Measurements from ENCODE around the gene ERP44. TPM values are rescaled to one million over a fixed set of nuclear protein-coding genes. Genes with fewer than 3 reads are reported as not detected.
"Not testable (repeated sequence)": the region's sequence is repeated elsewhere in the genome, so short reads cannot be mapped to it uniquely, and the experiment has no call there.

Gene ERP44
- total RNA-seq (16.0 TPM), polyA plus RNA-seq (ENCODE audit: insufficient read depth in 1 of 8, insufficient read length in 8 of 8, low replicate concordance in 1 of 8) (10 to 100 TPM; 16.4 to 26.5 (median 19.1) TPM)
- long read RNA-seq, donor 1, full-length matches to known transcripts = 13 of 13 reads
- long read RNA-seq, donor 1, partial matches to known transcripts = 0 of 13 reads
- long read RNA-seq, donor 1, other reads (novel, unspliced or antisense) = 0 of 13 reads
- long read RNA-seq, donor 2, full-length matches to known transcripts = 3 of 3 reads
- long read RNA-seq, donor 2, partial matches to known transcripts = 0 of 3 reads
- long read RNA-seq, donor 2, other reads (novel, unspliced or antisense) = 0 of 3 reads
- long read RNA-seq, donor 3, full-length matches to known transcripts = 22 of 22 reads
- long read RNA-seq, donor 3, partial matches to known transcripts = 0 of 22 reads
- long read RNA-seq, donor 3, other reads (novel, unspliced or antisense) = 0 of 22 reads
- long read RNA-seq, donor 4, full-length matches to known transcripts = 10 of 15 reads
- long read RNA-seq, donor 4, partial matches to known transcripts = 5 of 15 reads
- long read RNA-seq, donor 4, other reads (novel, unspliced or antisense) = 0 of 15 reads
- long read RNA-seq, donor 5, full-length matches to known transcripts = 44 of 49 reads
- long read RNA-seq, donor 5, partial matches to known transcripts = 5 of 49 reads
- long read RNA-seq, donor 5, other reads (novel, unspliced or antisense) = 0 of 49 reads
- long read RNA-seq, donor 6, full-length matches to known transcripts = 15 of 15 reads
- long read RNA-seq, donor 6, partial matches to known transcripts = 0 of 15 reads
- long read RNA-seq, donor 6, other reads (novel, unspliced or antisense) = 0 of 15 reads
- long read RNA-seq, donor 7, full-length matches to known transcripts = 15 of 20 reads
- long read RNA-seq, donor 7, partial matches to known transcripts = 5 of 20 reads
- long read RNA-seq, donor 7, other reads (novel, unspliced or antisense) = 0 of 20 reads
- long read RNA-seq, donor 8, full-length matches to known transcripts = 17 of 22 reads
- long read RNA-seq, donor 8, partial matches to known transcripts = 5 of 22 reads
- long read RNA-seq, donor 8, other reads (novel, unspliced or antisense) = 0 of 22 reads
- long read RNA-seq, donor 9, full-length matches to known transcripts = 13 of 27 reads
- long read RNA-seq, donor 9, partial matches to known transcripts = 14 of 27 reads
- long read RNA-seq, donor 9, other reads (novel, unspliced or antisense) = 0 of 27 reads
- long read RNA-seq, donor 10, full-length matches to known transcripts = 15 of 23 reads
- long read RNA-seq, donor 10, partial matches to known transcripts = 8 of 23 reads
- long read RNA-seq, donor 10, other reads (novel, unspliced or antisense) = 0 of 23 reads
- long read RNA-seq, donor 11, full-length matches to known transcripts = 12 of 12 reads
- long read RNA-seq, donor 11, partial matches to known transcripts = 0 of 12 reads
- long read RNA-seq, donor 11, other reads (novel, unspliced or antisense) = 0 of 12 reads

DNA sequence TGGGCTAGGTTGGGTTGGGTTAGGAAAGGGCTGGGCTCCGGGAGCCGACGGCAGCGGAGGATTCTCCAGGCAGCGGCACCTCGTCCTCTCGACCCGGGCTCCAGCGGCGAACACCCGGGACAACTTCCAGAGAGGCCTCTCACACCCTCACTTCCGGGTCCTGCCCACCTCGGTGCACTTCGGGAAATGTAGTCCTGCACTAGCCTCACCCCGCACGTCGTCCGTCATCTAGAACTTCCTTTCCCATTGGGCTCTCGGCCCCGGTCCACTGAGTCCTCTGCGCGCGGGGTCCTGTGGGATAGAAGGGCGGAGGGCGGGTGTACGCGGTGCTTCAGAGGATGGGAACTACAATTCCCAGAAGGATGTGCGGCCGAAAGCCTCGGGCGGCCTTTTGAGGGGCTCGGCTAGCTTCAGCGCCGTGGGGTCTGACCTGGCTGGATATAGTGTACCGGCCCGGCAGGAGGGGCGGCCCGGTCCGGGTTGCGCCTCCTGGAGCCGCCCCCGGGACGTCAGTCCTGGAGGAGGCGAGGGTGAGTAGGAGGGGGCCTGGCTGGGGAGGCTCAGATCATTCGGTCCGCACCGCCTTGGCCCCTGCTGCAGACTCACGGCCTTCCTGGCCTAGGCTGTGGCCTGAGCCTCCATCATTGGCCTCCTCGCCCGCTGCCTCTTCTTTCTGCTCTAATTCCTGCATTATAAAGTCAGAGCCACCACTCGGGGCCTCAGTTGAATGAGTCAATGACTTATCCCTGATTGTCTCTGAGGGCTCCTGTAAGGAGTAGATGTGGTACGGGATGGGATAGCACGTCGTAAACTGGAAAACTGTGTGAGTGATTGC is at the start of gene ERP44, which contains the start of gene INVS:
ERP44 (minus strand) TSS at position 114 of the 835 bp plus-strand sequence. CDS start 160 bp downstream, outside the sequence.
INVS (plus strand) TSS at position 357 of the 835 bp plus-strand sequence. CDS start 5,279 bp downstream, outside the sequence.
- WGBS (ENCODE audit: insufficient coverage) = under 1% methylated on average over 47 of the region's 54 CpGs
- peaks cover 5% of the 10 kb centered on the region for H3K36me3 ChIP-seq (ENCODE audit: control insufficient read depth, insufficient read depth, low read length)
- H3K4me1 ChIP-seq (ENCODE audit: control insufficient read depth, insufficient read depth, low read length) = peaks cover 13% of the 10 kb centered on the region
- DNase-seq = peak; percentile 100
- H3K4me3 ChIP-seq (ENCODE audit: low read length) = peak within 1 kb of the TSS; percentile 98
- no peaks in the 10 kb centered on the region for H3K9me3 ChIP-seq (replicated peaks; ENCODE audit: control insufficient read depth, low read depth, low read length)
- peak within 1 kb of the TSS; percentile 98 for H3K27ac ChIP-seq (ENCODE audit: low read length)
- H3K27me3 ChIP-seq (ENCODE audit: control insufficient read depth, insufficient read depth, low read length) = no peaks in the 10 kb centered on the region

GRCh38 chr9:100145976-100146375 is 47.2 kb upstream of the ERP44 start:
- H3K4me1 ChIP-seq (ENCODE audit: control insufficient read depth, insufficient read depth, low read length); H3K27ac ChIP-seq (ENCODE audit: low read length); H3K4me3 ChIP-seq (ENCODE audit: low read length); H3K36me3 ChIP-seq (ENCODE audit: control insufficient read depth, insufficient read depth, low read length); H3K9me3 ChIP-seq (replicated peaks; ENCODE audit: control insufficient read depth, low read depth, low read length); H3K27me3 ChIP-seq (ENCODE audit: control insufficient read depth, insufficient read depth, low read length); DNase-seq: not testable (repeated sequence)
- 71% methylated on average over 8 of the region's 8 CpGs for WGBS (ENCODE audit: insufficient coverage)

DNA sequence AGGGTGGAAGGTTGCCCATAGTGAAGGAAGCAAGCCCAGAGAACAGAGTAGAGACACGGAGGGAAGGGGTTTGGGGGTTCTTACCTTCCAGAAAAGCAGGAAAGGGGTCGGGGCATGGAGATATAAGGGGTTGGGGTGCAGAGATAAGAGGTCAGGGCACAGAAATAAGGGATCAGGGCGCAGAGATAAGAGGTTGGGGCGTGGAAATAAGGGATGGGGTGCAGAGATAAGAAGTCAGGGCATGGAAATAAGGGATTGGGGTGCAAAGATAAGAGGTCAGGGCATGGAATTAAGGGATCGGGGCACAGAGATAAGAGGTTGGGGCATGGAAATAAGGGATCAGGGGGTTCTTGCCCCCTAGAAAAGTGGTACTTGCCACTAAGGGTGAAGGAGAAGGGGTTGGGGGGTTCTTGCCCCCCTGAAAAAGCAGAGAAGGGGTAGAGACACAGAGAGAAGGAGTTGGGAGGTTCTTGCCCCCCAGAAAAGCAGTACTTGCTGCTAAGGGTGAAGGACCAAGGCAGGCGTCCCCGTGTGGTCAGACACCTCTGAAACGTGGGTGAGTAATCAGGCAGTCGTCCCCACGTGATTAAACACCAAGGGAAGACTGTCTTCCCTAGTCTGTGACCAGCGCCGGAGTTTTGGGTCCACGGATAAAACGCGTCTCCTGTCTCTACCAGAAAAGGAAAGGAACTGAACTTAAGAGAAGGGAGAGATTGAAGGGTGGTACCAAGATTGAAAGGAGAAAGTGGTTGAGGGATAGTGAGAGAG is 46.6 kb upstream of the ERP44 start:
- not testable (repeated sequence) for H3K9me3 ChIP-seq (replicated peaks; ENCODE audit: control insufficient read depth, low read depth, low read length); DNase-seq; H3K27me3 ChIP-seq (ENCODE audit: control insufficient read depth, insufficient read depth, low read length); H3K4me3 ChIP-seq (ENCODE audit: low read length); H3K4me1 ChIP-seq (ENCODE audit: control insufficient read depth, insufficient read depth, low read length); H3K27ac ChIP-seq (ENCODE audit: low read length); H3K36me3 ChIP-seq (ENCODE audit: control insufficient read depth, insufficient read depth, low read length)
- WGBS (ENCODE audit: insufficient coverage) = 91% methylated on average over 15 of the region's 15 CpGs

- H3K4me3 ChIP-seq (ENCODE audit: low read length); H3K27me3 ChIP-seq (ENCODE audit: control insufficient read depth, insufficient read depth, low read length); DNase-seq; H3K9me3 ChIP-seq (replicated peaks; ENCODE audit: control insufficient read depth, low read depth, low read length); H3K4me1 ChIP-seq (ENCODE audit: control insufficient read depth, insufficient read depth, low read length); H3K27ac ChIP-seq (ENCODE audit: low read length); H3K36me3 ChIP-seq (ENCODE audit: control insufficient read depth, insufficient read depth, low read length): not testable (repeated sequence)
- 91% methylated on average over 8 of the region's 9 CpGs for WGBS (ENCODE audit: insufficient coverage)
These were observed 43.1 kb upstream of the ERP44 start for GRCh38 chr9:100141862-100142261.

GRCh38 chr9:100140303-100140702 is 41.5 kb upstream of the ERP44 start:
- 90% methylated on average over 3 of the region's 6 CpGs for WGBS (ENCODE audit: insufficient coverage)
- not testable (repeated sequence) for H3K27me3 ChIP-seq (ENCODE audit: control insufficient read depth, insufficient read depth, low read length)

GRCh38 chr9:100136799-100137198 is 38.0 kb upstream of the ERP44 start:
- not testable (repeated sequence) for H3K27ac ChIP-seq (ENCODE audit: low read length); H3K4me1 ChIP-seq (ENCODE audit: control insufficient read depth, insufficient read depth, low read length); H3K36me3 ChIP-seq (ENCODE audit: control insufficient read depth, insufficient read depth, low read length); H3K27me3 ChIP-seq (ENCODE audit: control insufficient read depth, insufficient read depth, low read length); H3K9me3 ChIP-seq (replicated peaks; ENCODE audit: control insufficient read depth, low read depth, low read length); H3K4me3 ChIP-seq (ENCODE audit: low read length); DNase-seq
- WGBS (ENCODE audit: insufficient coverage) = 90% methylated on average over 5 of the region's 5 CpGs

More at GRCh38 chr9:100140303-100140702, 41.5 kb upstream of the ERP44 start:
- not testable (repeated sequence) for H3K4me3 ChIP-seq (ENCODE audit: low read length); DNase-seq; H3K27ac ChIP-seq (ENCODE audit: low read length); H3K4me1 ChIP-seq (ENCODE audit: control insufficient read depth, insufficient read depth, low read length); H3K9me3 ChIP-seq (replicated peaks; ENCODE audit: control insufficient read depth, low read depth, low read length); H3K36me3 ChIP-seq (ENCODE audit: control insufficient read depth, insufficient read depth, low read length)

- Histone ChIP-seq H3K36me3 (ENCODE audit: control insufficient read depth, insufficient read depth, low read length) (peaks cover 2% of the 10 kb centered on the region), H3K27me3 (ENCODE audit: control insufficient read depth, insufficient read depth, low read length) (no peaks in the 10 kb centered on the region), H3K9me3 (replicated peaks; ENCODE audit: control insufficient read depth, low read depth, low read length) (no peaks in the 10 kb centered on the region), H3K27ac (ENCODE audit: low read length) (no peak overlapping the region), H3K4me1 (ENCODE audit: control insufficient read depth, insufficient read depth, low read length) (no peaks in the 10 kb centered on the region), H3K4me3 (ENCODE audit: low read length) (no peak overlapping the region)
- no CpG with 5 or more reads among the region's 3 CpGs for WGBS (ENCODE audit: insufficient coverage)
- no peak for DNase-seq
These were observed 35.9 kb upstream of the ERP44 start for GRCh38 chr9:100134731-100135130.

GRCh38 chr9:100131875-100132430 is 33.2 kb upstream of the ERP44 start:
- no peaks in the 10 kb centered on the region for H3K4me1 ChIP-seq (ENCODE audit: control insufficient read depth, insufficient read depth, low read length)
- H3K4me3 ChIP-seq (ENCODE audit: low read length) = no peak overlapping the region
- H3K9me3 ChIP-seq (replicated peaks; ENCODE audit: control insufficient read depth, low read depth, low read length) = no peaks in the 10 kb centered on the region
- H3K27me3 ChIP-seq (ENCODE audit: control insufficient read depth, insufficient read depth, low read length) = no peaks in the 10 kb centered on the region
- no CpG with 5 or more reads among the region's 3 CpGs for WGBS (ENCODE audit: insufficient coverage)
- DNase-seq = no peak
- H3K27ac ChIP-seq (ENCODE audit: low read length) = no peak overlapping the region
- peaks cover 2% of the 10 kb centered on the region for H3K36me3 ChIP-seq (ENCODE audit: control insufficient read depth, insufficient read depth, low read length)
